HTERT RPE-1 (cell line): ENCODE data around the gene COL4A2.
"Not testable (repeated sequence)": the region's sequence is repeated elsewhere in the genome, so short reads cannot be mapped to it uniquely, and the experiment has no call there.

ENCODE experiments used
- in situ Hi-C: fragments of 300-500 bp; cut with MboI; formaldehyde crosslinking; loops from 4 replicates; pipeline ENCODE4 v1.14.3; 2020; ENCODE audit warnings: low sequenced_read_pairs

The COL4A2 gene

DNA sequence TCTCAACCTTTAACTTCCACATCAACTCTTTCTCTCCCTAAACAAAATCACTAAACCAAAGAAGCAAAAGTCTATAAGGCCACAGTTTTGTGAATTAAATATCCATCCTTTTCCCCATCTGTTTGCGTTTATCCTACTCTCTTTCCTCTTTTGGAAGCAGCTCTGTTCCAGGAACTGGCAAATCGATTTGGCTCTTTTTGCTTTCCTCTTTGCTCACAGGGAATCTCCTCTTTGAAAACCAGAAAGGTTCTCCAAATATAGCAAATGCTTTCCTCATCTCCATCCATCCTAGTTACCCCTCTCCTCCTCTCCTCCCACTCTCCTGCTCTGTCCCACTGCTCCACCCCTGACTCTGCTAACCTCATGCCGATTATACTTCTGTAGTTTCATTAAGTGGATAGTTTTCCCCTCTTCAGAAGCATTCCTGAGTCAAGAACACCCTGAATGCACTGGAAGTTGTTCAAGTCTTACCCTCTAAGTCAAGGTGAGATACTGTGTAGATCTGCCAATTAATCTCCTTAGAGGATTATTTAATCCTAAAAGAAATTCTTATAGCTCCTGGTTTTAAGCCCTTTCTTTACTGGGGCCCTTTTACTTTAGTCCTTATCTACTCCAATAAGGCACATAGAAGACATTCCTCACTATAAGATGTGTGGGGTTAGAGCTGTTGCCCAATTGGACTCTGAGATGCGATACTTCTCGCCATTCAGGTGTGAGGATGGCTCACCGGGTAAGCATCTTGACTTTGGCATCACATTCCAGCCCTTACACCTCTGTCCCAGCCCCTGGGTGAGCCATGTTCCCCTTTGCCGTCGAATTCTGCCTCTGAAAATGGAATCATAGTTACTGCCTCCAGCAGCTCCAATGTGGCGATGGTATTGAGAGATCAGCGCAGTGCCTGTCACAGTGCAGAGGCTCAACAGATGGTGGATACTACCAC is 67.6 kb downstream of the COL4A2 start:
- in situ Hi-C loops, result no loop called here

DNA sequence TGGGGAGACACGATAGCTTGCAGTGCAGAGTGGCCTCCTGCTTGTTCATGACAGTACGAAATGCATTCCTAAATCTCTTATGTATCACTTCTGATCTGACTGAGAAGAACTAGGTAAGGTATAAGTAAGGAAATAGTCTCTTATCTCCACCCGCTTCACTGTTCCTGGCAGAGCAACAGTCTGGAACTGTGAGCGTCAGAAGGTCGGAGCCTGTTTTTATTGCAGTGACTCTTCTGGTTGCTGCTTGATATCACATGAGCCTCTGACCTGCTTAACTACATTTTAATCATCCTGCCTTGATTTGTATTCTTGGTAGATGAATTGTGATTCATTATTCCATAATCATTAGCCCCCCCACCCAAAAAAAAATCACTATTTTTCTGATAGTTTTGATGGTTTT is 69.0 kb downstream of the COL4A2 start:
- in situ Hi-C loops, result no loop called here

DNA sequence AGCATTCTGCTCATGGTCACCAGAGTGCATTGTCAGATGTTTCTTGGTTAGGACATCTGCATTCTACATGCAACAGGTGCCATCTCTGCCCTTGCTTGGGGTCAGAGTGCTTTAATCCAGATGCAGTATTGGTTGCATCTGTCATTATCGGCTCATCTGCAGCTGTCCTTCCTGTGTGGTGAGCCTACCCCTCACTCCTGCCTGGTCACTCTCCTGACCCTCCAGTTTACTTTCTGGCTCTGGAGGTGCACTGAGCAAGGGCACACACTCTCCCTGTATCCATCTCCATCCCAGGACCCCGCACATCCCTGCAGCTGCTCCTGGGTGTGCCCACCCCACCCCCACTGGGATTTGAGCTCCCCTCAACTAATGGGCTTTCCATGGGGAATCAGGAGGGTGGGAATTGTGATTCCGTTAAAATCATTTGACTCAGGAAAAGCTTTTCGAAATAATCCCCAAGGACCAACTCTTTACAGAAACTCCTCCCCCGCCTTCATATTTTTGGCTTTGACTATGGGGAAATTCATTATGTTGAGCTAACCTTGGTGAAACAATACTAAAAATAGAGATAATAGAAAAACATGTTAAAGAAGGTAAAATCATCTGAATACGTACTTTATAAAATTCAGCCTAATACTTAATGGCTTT is 70.2 kb downstream of the COL4A2 start:
- in situ Hi-C loops, result no loop called here

DNA sequence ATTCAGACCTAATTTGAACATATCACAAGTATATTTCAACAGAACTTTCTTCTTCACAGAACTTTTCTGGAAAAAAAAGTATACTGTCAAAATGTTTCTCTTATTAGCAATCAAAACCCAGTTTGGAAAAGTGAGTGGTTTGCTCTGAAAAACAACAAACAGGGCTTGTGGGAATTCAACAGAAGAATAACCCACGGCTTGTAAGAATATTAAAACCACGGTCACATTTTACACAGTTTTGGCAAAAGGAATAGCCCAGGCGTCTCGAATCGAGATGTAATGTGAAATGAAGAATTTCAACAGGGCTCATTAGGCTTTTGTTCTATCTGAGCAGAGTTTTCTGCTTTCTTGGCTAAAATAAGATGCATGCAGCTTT is 70.7 kb downstream of the COL4A2 start:
- in situ Hi-C loops, result no loop called here

DNA sequence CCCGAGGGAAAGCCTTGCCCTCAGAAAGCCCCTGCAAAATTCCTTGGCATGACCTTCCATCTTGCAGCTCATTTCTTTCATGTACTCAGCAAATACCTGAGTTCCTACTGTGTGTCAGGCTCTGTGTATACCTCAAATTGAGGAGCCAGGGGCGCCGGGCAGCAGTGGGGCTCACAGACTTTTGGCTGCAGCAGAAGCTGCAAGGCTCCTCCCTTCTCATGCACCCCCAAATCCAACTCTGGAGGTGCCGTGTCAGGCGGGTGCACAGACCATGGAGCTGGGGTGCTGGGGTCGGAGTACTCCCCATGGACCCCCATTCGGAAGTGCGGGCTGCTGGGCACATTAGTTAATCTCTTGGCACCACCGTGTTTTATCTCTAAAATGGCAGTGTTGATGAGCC is 72.3 kb downstream of the COL4A2 start:
- in situ Hi-C loops, result no loop called here

DNA sequence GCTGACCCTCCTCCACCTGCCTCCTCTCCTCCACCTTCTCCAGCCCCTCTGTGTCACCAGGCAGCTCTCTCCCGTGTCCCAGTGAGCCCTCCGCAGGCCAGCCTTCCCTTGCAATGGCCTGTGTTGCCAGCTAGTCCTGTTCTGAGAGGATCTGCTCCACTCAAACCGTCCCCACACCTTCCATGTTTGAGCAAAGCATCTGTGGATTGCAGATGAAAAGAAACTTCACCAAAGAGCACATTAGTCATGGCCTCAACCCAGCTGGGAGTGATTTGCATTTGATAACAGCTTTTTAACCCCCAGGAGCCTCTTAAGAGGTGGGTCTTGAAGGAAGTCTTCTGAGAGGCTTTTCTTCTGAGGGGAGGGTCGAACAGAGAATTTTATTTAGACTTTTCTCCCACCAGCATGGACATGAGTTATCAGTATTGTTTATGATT is 72.8 kb downstream of the COL4A2 start:
- in situ Hi-C loops, result no loop called here

DNA sequence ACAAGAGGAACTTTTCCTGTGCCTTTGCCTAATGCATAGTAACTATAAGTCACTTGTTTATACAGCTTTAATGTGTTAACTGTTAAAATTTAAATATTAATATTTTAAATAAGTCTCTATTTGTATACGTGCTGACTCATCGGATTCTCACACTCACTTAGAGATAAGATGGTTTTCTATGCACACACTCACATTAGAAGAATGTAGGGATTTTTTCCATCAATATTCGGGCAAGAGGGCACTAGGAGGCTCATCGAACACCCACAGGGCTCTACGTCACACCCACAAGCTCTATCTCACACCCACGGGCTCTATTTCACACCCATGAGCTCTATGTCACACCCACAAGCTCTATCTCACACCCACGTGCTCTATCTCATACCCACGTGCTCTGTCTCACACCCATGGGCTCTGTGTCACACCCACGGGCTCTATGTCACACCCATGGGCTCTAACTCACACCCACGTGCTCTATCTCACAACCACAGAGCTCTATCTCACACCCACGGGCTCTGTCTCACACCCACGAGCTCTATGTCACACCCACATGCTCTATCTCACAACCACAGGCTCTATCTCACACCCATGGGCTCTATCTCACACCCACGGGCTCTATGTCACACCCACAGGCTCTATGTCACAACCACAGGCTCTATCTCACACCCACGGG is 73.4 kb downstream of the COL4A2 start:
- in situ Hi-C loops, result no loop called here

DNA sequence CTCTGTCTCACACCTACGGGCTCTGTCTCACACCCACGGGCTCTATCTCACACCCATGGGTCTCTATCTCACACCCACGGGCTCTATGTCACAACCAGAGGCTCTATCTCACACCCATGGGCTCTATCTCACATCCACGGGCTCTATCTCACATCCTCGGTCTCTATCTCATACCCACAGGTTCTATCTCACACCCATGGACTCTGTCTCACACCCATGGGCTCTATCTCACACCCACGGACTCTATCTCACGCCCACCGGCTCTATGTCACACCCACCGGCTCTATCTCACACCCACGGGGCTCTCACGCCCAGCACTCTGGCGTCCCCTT is 73.9 kb downstream of the COL4A2 start:
- in situ Hi-C loops, result no loop called here

DNA sequence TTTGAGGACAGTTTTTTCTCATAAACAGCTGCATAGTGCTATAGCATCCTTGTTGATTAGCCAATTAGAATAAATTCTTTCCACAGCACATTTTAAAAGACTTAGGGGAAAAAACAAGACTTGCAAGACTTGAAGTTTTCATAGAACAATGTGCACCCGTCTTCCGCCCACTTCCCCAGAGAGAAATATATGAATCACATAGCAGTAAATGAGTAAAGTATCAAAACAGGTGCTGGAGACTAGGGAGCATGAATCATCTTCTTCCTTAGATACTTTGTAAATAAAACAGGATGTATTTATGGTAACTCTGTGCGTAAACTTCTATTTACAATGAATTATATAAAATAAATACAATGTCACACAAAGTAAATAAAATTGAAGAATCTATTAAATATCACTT is 75.1 kb downstream of the COL4A2 start:
- in situ Hi-C loops, result no loop called here

DNA sequence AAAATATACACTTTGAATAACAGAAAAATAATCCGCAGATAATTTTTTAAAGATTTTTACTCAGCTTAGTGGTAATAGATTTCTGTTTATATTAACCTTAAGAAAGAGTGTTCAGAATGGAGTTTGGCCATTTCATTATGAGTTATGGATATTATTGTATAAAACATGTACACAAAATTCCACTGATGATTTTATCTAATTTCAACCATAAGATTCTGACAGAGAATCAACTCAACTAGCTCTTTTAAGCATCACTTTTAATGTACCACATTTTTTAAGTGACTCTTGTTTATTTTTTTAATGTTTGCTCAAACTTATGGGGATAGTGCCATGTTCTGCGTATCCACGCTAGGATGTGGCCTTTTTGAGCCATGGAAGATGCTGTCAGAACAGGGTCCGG is 75.7 kb downstream of the COL4A2 start:
- in situ Hi-C loops, result no loop called here

DNA sequence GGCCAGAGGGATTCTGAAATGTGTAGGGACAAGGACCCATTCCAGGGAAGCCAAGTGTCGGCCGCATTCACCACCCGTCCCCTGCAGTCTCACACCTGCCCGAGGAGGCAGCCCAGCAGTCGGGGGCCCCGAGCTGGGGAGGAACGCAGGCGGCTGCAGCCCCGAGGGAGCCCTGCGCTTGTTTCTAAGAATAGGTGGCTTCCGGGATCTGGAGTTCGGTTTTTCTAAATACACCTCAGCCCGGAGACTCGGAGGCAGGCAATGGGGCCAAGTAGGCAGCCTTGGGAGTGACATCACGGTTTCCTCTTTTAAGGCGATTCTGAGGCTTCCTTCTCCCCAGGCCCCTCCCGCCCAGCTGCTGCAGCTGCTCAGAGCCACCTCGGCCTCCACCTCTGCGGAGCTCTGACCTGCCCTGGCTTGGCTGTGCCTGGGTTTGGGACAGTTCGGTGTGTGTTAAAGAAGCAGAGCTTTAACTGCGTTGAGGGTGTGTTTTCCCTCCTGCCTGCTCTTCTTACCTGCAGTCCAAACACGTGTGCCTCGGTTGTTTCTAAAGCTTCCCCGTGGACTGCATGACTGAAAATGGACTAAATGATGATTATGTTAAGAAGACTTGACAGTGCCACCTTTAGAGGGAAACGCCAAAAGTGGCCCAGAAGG is 80.5 kb downstream of the COL4A2 start:
- in situ Hi-C loops, result no loop called here

DNA sequence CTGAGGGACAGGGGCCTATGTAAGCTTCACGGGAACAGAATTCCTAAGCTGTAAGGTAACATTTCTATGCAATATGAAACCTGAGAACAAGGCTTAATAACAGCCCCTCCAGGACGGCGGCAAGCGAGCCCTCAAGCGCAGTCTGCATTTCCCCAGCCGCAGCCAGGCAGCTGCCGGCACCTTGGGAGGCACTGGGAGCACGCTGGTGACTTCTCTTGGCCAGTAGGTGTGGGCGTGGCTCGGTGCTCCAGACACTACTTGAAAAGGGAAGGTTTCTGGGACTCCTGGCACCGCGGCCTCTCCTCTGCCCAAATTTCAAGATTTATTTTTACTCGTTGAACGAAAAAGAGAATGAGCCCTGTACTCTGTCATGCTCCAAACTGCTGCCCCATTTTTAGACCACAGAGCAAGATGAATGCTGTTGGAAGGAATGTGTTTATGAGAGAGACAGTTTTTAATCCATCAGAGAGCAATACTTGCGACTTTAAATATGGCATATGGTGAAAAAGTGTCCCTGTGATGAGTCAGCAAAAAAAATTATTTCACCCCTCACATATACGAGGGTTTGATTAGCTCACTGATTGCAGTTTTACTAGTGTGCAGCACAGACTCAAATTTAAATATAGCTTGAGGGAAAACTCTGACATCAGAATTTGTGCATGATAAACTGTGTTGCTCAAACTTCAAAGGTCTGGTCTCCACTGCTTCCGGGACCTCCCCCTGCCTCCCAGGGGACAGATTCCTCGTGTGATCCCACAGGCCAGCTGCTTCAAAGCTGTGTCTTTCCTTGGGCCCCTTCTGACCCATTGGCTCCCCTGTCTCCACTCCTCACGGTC is 81.2 kb downstream of the COL4A2 start:
- in situ Hi-C loops, result no loop called here

DNA sequence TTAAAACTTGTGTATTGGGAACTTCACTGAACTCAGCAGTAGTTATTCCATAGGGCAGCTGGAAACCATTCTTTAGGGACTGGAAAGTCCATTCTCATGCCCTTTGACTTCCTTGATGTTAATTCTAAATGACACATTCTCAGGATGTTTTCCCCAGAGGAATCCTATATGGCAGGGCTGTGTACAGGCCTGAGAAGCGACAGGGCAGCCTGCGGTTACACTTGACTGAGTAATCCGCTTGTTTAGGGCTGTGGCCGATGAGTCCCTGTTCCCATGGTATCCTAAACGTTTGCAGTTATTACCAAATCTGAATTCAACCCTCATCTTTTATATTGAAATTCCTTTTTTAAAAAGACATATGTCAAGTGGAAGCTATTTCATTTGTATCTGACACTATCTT is 83.5 kb downstream of the COL4A2 start:
- in situ Hi-C loops, result no loop called here

DNA sequence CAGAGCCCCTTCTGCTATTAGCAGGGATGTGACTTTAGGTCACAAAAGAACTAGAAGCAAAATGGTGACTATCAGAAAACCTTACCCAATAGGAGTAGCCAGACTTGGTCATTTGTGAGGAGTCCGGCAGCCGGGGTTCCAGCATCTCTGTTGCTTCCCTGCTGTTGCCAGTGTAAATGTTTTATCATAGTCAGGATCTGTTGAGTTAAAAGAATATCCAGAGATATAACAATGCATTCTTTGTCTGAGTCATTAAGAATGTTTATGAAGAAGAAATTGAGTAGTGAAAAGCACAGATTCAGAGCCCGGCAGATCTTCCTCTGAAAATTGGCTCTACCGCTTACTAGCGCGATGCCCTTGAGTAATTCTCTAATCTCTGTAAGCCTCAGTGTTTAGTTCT is 84.2 kb downstream of the COL4A2 start:
- in situ Hi-C loops, result no loop called here

DNA sequence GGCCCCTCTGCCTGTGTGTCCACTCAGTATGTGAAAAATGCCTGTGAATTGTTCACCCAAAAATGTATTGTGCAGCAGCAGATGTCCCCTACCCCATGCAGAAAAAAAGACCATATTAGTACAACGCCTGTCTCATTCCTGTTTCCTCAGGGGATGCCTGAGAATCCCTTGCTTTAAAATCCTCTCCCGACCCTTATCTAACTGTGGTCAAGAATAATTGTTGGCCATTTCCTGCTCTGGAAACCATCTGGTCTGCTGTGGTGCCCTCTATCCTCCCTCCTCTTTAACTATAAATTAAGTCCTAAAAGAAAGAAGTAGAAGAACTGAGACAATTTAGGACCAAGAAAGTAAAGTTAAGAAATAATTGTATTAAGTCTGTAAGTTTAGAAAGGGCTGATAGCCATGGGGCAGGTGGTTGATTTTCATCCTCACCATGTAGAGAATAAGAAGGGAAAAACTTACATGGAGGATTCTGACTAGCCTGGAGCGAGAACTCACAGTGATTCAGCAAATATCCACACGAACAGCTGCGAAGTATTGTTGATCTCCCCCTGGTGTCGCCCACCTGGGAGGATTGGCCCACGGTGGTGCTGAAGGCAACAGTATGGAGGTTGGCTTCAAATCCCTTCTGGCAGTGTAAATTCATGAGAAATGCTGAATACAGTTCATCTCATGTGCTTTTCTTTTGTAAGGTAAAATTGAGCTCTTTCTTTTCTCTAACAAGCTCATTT is 85.6 kb downstream of the COL4A2 start:
- in situ Hi-C loops, result no loop called here

DNA sequence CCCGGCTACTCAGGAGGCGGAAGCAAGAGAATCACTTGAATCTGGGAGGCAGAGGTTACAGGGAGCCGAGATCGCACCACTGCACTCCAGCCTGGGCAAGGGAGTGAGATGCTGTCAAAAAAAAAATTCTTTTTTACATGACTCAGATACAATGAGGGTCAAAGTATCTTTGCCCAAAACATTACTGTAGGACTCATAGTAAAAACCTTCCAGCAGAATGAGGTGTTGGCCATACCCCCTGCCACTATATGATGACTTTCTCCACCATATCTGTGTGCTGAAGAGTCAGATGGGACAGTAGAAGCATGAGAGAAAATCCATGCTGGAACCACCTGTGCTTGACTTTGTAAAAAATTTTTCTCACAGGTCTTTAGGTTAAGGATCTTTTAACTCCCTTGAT is 86.7 kb downstream of the COL4A2 start:
- in situ Hi-C loops, result no loop called here

DNA sequence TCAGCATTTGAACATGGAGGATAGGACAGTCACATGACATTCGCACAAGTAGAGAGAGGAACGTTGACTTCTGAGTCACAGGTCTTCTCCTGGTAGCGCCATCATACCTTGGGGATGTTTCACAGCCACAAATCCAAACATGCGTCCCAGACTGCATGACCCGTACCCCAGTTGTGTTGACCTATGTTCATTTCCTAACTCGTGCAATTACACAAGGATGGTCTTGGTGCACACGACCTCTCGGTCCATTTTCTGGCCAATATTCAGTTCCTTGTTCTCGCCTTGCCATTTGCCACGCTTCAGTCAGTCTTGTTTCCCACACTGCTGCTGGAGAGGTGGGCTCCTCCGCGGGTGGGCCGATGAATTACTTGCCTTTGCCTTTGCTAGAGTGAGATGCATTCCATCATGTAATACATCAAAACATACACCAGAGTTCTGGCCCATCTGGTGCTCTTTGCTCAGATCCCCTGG is 87.3 kb downstream of the COL4A2 start:
- in situ Hi-C loops, result no loop called here

DNA sequence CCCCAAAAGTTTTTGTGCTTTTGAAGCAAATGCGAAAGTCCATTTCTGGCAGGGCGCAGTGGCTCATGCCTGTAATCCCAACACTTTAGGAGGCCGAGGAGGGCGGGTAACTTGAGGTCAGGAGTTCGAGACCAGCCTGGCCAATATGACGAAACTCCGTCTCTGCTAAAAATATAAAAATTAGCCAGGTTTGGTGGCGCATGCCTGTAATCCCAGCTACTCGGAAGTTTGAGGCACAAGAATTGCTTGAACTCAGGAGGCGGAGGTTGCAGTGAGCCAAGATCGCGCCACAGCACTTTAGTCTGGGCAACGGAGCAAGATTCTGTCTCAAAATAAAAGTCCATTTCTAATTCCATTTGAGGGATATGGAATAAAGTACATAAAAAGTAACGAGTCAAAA is 88.5 kb downstream of the COL4A2 start:
- in situ Hi-C loops, result not testable (repeated sequence)

DNA sequence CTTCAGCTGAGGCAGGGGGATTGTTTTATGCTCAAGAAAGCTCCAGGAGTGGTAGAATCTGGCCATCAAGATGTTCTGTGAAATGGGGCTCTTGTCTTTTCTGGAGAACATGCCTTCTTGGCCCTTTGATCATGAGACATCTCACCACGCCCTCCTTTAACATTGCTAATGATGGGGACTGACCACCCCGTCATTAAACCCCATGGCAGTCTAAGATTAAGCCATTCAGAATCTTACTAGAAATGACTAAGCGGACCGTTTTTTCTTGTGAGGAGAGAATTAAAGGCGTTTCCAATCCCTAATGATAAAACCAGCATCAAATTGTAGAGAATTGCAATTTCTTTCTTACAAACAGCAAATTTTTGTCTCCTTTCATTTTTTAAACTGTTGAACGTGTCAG is 89.4 kb downstream of the COL4A2 start:
- in situ Hi-C loops, result no loop called here

DNA sequence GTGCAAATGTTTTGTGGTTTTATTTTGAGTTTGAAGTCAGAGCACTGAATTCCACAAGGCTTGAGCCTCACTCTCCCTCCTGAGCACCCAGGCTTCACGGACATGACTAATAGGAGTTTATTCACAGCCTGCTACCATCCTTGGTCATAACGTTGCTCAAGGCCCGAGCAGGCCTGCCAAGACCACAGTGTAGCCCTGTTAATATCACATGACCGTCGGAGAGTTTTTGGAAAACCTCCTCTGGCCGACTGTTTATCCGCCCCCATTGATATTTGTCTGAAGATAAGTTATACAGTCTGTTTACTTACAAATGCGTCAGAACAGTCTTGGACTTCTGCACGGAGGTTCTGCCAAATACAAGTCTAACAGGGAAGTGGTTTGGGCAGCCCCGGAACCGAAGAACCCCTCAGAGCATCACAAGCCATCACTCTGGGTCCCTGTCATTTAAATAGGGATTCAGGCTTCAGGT is 89.9 kb downstream of the COL4A2 start:
- in situ Hi-C loops, result no loop called here
